ENCODE measurements around the gene BICDL1.
A peak's percentile ranks its signal among the peaks of the same experiment; 100 is the strongest.

BICDL1 gene
- long read RNA-seq, result 0 reads

GRCh38 chr12:119988472-119989360, at the start of gene BICDL1:
BICDL1 (plus strand) TSS chr12:119989236; CDS start chr12:119989869, 633 bp downstream.
- no peak for TF ChIP-seq GABPA (IDR thresholded peaks at IDR 0.05; ENCODE audit: low read depth)
- TF ChIP-seq REST (IDR thresholded peaks at IDR 0.05; ENCODE audit: insufficient replicate concordance, low read depth), result no peak
- TF ChIP-seq CTCF (IDR thresholded peaks at IDR 0.05; ENCODE audit: insufficient read depth, low read length), result no peak
- TF ChIP-seq POLR2AphosphoS5 (IDR thresholded peaks at IDR 0.05; ENCODE audit: low read depth), result no peak
- no peak for TF ChIP-seq SPI1 (IDR thresholded peaks at IDR 0.05; ENCODE audit: borderline replicate concordance, low read depth)
- peaks cover 33% of the 10 kb centered on the region for H3K27me3 ChIP-seq (ENCODE audit: insufficient read depth, poor library complexity, severe bottlenecking)
- no peak within 1 kb of the TSS for H3K27ac ChIP-seq (replicated peaks)
- peak; percentile 47 to 70 for DNase-seq (ENCODE audit: low read depth in 1 of 2, low spot score in 1 of 2)
- peak within 1 kb of the TSS; percentile 51 for H3K4me3 ChIP-seq (replicated peaks; ENCODE audit: insufficient read depth, low read length)

- Histone ChIP-seq H3K4me3 (replicated peaks; ENCODE audit: insufficient read depth, low read length) (no peak overlapping the region), H3K27ac (replicated peaks) (no peak overlapping the region), H3K27me3 (ENCODE audit: insufficient read depth, poor library complexity, severe bottlenecking) (no peaks in the 10 kb centered on the region)
- TF ChIP-seq POLR2AphosphoS5 (IDR thresholded peaks at IDR 0.05; ENCODE audit: low read depth) (no peak), SPI1 (IDR thresholded peaks at IDR 0.05; ENCODE audit: borderline replicate concordance, low read depth) (no peak), REST (IDR thresholded peaks at IDR 0.05; ENCODE audit: insufficient replicate concordance, low read depth) (no peak), GABPA (IDR thresholded peaks at IDR 0.05; ENCODE audit: low read depth) (no peak), CTCF (IDR thresholded peaks at IDR 0.05; ENCODE audit: insufficient read depth, low read length) (no peak)
- DNase-seq (ENCODE audit: low read depth in 1 of 2, low spot score in 1 of 2), result no peak
These were observed 48.1 kb upstream of the BICDL1 start for GRCh38 chr12:119940897-119941296.

- DNase-seq (ENCODE audit: low read depth in 1 of 2, low spot score in 1 of 2), result no peak
- Histone ChIP-seq H3K4me3 (replicated peaks; ENCODE audit: insufficient read depth, low read length) (no peak overlapping the region), H3K27ac (replicated peaks) (no peak overlapping the region), H3K27me3 (ENCODE audit: insufficient read depth, poor library complexity, severe bottlenecking) (no peaks in the 10 kb centered on the region)
- no peak for TF ChIP-seq CTCF (IDR thresholded peaks at IDR 0.05; ENCODE audit: insufficient read depth, low read length)
- no peak for TF ChIP-seq SPI1 (IDR thresholded peaks at IDR 0.05; ENCODE audit: borderline replicate concordance, low read depth)
- TF ChIP-seq POLR2AphosphoS5 (IDR thresholded peaks at IDR 0.05; ENCODE audit: low read depth), result no peak
- TF ChIP-seq GABPA (IDR thresholded peaks at IDR 0.05; ENCODE audit: low read depth), result no peak
- TF ChIP-seq REST (IDR thresholded peaks at IDR 0.05; ENCODE audit: insufficient replicate concordance, low read depth), result no peak
These were observed 46.6 kb upstream of the BICDL1 start for GRCh38 chr12:119942386-119942785.
